Activated CD8-positive, alpha-beta memory T cell treated with anti-CD3 and anti-CD28 coated beads, Interleukin-2, amount 50 U/mL, for 1 hour (primary cell): ENCODE measurements around the gene ZNF398.

ENCODE experiments used
- DNase-seq: peaks from one replicate; pipeline ENCODE4 v3.0.0-alpha.2; 2020; ENCODE audit errors: extremely low read depth

The ZNF398 gene

DNA sequence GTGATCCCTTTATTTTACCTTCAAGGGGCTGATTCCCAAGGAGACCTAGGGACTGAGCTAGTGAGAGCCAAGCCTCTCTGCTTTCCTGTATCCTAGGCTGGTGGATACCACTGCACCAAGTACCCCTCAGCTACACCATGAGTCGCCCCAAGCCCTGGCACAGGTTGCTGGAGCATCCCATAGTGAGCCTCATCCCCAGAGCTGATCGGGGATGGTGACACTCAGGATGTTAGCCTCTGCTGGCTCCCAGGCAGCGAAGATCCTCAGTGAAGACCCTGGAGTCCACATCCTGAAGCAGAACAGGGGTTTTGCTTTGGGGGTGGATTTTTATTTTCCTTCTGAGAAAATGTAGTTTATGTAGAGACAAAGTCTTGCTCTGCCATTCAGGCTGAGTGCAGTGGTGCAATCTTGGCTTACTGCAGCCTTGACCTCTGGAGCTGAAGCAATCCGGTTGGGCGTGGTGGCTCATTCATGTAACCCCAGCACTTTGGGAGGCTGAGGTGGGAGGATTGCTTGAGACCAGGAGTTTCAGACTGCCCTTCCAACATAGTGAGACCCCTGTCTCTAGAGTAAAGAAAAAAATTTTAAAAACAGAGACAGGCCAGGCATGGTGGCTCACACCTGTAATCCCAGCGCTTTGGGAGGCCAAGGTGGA, 79.7 kb downstream of the ZNF398 start:
- no peak for DNase-seq

DNA sequence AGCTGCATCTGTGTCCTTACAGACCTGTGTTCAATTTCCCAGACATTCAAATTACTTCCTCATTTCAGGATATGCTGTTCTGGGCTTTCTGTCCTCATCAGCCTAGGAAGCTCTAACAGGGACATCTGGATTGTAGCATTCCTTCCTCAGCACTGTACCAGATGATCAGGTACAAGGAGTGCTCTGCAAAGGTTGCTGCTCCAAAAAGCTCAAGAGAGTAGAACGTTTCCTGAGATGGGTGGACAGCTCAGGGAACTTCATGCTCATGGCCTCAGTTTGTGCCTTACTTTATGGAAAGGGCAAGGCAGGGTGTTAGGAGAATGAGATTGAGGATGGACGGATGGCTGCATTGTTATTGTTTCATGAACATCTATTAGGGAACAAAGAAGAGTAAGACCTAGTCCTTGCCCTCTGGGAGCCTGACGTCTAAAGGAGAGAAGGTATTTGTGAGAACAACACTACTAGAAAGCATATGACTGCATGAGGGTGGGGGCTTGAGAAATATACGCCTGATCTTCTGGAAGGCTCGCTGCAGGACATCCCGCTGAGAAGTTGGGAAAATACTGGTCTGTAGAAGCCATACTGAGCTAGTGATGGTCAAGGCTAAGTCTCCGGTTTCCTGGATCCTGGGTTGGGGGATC, 81.7 kb downstream of the ZNF398 start:
- DNase-seq = no peak

DNA sequence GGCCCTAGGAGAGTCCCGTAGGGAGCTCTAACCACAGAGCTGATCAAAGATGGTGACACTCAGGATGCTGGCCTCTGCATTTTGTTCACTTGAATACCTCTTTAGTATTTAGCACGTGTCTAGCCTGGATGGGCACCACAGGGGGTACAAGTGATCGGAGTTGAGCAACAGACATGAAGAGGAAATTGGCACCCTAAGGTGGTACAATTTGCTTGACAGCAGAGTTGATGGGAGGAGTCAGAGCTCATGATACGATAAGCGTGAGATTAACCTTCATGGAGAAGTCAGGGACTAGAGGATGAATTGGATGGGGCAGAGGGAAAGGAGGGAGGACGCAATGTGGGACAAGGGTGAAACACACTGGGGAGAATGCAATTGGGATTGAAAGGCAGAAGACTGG, 82.3 kb downstream of the ZNF398 start:
- no peak for DNase-seq

DNA sequence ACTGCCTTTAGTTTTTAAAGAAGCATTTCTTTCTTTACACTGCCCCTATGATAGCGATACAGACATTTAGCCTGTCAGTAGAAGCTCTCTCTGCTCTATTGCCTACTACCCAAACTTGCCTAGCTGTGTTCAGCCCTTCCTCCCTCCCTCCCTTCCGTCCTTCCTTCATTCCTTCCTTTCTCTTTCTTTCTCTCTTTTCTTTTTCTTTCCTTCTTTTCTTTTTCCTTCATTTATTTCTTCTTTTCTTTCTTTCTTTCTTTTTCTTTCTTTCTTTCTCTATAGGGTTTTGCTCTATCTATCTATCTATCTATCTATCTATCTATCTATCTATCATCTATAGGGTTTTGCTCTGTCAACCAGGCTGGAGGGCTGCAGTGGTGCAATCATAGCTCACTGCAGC, 85.1 kb downstream of the ZNF398 start:
- DNase-seq = no peak
